ENCODE measurements around the gene POMT2.

Gene POMT2, protein sequence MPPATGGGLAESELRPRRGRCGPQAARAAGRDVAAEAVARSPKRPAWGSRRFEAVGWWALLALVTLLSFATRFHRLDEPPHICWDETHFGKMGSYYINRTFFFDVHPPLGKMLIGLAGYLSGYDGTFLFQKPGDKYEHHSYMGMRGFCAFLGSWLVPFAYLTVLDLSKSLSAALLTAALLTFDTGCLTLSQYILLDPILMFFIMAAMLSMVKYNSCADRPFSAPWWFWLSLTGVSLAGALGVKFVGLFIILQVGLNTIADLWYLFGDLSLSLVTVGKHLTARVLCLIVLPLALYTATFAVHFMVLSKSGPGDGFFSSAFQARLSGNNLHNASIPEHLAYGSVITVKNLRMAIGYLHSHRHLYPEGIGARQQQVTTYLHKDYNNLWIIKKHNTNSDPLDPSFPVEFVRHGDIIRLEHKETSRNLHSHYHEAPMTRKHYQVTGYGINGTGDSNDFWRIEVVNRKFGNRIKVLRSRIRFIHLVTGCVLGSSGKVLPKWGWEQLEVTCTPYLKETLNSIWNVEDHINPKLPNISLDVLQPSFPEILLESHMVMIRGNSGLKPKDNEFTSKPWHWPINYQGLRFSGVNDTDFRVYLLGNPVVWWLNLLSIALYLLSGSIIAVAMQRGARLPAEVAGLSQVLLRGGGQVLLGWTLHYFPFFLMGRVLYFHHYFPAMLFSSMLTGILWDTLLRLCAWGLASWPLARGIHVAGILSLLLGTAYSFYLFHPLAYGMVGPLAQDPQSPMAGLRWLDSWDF

GRCh38 chr14:77320238-77320935, at the start of gene POMT2:
Gene POMT2, minus strand, starts transcription at chr14:77320883. Its CDS starts 202 bp downstream, at chr14:77320681.
- DNase-seq, result peak; percentile 89
- H3K36me3 ChIP-seq (replicated peaks), result no peaks in the 10 kb centered on the region
- no peaks in the 10 kb centered on the region for H3K27me3 ChIP-seq (replicated peaks)
- peak within 1 kb of the TSS; percentile 83 for H3K4me3 ChIP-seq (ENCODE audit: low read depth, low read length)
- in situ Hi-C loops (cut with HindIII; ENCODE audit: low pct_ligation_motif_present, low sequenced_read_pairs), result no loop called here
- TF ChIP-seq CTCF (IDR thresholded peaks at IDR 0.05; ENCODE audit: low read depth, low read length, missing control alignments), result peak; percentile 21
- peak within 1 kb of the TSS; percentile 95 for H3K27ac ChIP-seq

- no peak overlapping the region for H3K4me3 ChIP-seq (ENCODE audit: low read depth, low read length)
- no peaks in the 10 kb centered on the region for H3K36me3 ChIP-seq (replicated peaks)
- no peak for TF ChIP-seq CTCF (IDR thresholded peaks at IDR 0.05; ENCODE audit: low read depth, low read length, missing control alignments)
- H3K27ac ChIP-seq, result no peak overlapping the region
- H3K27me3 ChIP-seq (replicated peaks), result no peaks in the 10 kb centered on the region
- no peak for DNase-seq
- in situ Hi-C loops (cut with HindIII; ENCODE audit: low pct_ligation_motif_present, low sequenced_read_pairs), result no loop called here
These were observed 48.6 kb upstream of the POMT2 start for GRCh38 chr14:77369285-77369684.

- no peak for DNase-seq
- TF ChIP-seq CTCF (IDR thresholded peaks at IDR 0.05; ENCODE audit: low read depth, low read length, missing control alignments), result no peak
- Histone ChIP-seq H3K27me3 (replicated peaks) (no peaks in the 10 kb centered on the region), H3K36me3 (replicated peaks) (no peaks in the 10 kb centered on the region), H3K4me3 (ENCODE audit: low read depth, low read length) (no peak overlapping the region), H3K27ac (no peak overlapping the region)
- in situ Hi-C loops (cut with HindIII; ENCODE audit: low pct_ligation_motif_present, low sequenced_read_pairs), result no loop called here
These were observed 43.5 kb upstream of the POMT2 start for GRCh38 chr14:77364146-77364545.

DNA sequence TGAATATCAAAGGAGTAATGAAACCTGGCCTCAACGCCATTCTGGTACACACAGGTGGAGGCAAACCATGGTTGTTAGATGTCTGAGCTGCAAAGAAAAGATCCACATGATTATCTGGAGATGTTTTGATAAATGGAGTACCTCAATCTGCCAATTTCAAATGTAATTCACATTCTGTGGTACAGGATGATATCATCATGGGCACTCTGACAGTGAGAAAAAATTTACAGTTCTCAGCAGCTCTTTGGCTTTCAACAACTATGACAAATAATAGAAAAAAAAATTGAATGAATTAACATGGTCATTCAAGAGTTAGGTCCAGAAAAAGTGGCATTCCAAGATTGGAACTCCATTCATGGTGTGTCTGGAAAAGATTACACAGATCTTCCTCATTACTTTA, 38.9 kb upstream of the POMT2 start:
- DNase-seq, result no peak
- H3K36me3 ChIP-seq (replicated peaks), result no peaks in the 10 kb centered on the region
- H3K27me3 ChIP-seq (replicated peaks), result no peaks in the 10 kb centered on the region
- no peak overlapping the region for H3K4me3 ChIP-seq (ENCODE audit: low read depth, low read length)
- H3K27ac ChIP-seq, result no peak overlapping the region
- in situ Hi-C loops (cut with HindIII; ENCODE audit: low pct_ligation_motif_present, low sequenced_read_pairs), result no loop called here
- TF ChIP-seq CTCF (IDR thresholded peaks at IDR 0.05; ENCODE audit: low read depth, low read length, missing control alignments), result no peak

DNA sequence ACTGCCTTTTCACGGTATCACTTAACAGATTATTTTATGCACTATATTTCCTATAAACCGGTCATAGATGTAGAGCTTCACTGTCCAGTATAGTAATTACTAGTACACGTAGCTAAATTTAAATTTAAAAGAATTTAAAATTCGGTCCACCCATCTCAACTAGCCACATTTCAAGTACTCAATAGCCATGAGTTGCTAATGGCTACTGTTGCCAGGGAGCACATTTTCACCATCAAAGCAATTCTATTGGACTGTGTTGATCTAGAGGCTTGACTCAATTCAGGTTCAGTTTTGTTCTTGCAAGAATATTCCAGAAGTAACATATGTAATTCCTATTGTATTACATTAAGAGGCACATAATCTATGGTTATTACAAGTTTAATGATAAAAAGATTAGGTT, 36.2 kb upstream of the POMT2 start:
- no peak for DNase-seq
- H3K4me3 ChIP-seq (ENCODE audit: low read depth, low read length), result no peak overlapping the region
- in situ Hi-C loops (cut with HindIII; ENCODE audit: low pct_ligation_motif_present, low sequenced_read_pairs), result no loop called here
- H3K27ac ChIP-seq, result no peak overlapping the region
- H3K27me3 ChIP-seq (replicated peaks), result no peaks in the 10 kb centered on the region
- H3K36me3 ChIP-seq (replicated peaks), result no peaks in the 10 kb centered on the region
- TF ChIP-seq CTCF (IDR thresholded peaks at IDR 0.05; ENCODE audit: low read depth, low read length, missing control alignments), result no peak
